ENCODE results near the gene TAF11.
"Not testable (repeated sequence)": the region's sequence is repeated elsewhere in the genome, so short reads cannot be mapped to it uniquely, and the experiment has no call there.

The TAF11 gene

DNA sequence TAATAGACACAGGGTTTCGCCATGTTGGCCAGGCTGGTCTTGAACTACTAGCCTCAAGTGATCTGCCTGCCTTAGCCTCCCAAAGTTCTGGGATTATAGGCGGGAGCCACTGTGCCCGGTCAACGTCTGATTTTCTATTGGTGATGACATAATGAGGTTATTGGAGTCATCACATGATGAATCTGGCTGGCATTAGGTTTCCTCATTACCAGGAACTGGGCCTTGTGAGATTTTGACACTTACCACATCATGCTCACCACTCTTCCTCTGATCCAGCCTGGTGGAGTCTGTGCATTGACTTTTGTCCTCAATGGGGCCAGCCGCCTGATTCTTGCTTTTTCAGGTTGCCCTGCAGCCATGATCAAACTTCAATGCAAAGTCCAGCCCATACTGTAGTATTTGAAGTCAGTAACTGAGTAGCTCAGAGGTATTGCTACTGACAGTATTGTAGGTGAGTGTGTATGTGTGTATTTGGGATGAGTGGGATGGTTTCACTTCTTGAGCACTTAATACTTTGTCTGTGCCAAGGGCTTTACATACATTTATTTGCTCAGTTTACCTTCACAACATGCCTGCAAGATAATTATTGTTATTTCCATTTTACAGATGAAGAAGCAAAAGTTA lies 17.3 kb upstream of the TAF11 start:
- DNase-seq = no peak

DNA sequence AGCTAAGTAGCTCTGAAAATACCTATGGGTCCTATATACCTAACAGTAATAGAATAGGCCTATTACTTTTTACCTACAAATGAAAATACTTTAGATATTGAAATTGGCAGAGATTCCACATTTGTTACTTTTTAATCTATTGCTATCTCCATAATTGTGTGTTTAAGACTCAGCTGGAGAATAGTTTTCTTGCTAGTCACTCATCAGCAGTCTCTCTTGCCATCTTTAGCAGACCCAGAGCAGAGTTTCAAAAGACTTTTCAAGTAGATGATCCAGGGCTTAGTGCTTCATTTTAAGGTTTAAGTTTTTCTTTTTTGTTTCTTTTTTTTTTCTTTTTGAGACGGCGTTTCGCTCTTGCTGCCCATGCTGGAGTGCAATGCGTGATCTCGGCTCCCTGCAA lies 14.1 kb upstream of the TAF11 start:
- DNase-seq = no peak

DNA sequence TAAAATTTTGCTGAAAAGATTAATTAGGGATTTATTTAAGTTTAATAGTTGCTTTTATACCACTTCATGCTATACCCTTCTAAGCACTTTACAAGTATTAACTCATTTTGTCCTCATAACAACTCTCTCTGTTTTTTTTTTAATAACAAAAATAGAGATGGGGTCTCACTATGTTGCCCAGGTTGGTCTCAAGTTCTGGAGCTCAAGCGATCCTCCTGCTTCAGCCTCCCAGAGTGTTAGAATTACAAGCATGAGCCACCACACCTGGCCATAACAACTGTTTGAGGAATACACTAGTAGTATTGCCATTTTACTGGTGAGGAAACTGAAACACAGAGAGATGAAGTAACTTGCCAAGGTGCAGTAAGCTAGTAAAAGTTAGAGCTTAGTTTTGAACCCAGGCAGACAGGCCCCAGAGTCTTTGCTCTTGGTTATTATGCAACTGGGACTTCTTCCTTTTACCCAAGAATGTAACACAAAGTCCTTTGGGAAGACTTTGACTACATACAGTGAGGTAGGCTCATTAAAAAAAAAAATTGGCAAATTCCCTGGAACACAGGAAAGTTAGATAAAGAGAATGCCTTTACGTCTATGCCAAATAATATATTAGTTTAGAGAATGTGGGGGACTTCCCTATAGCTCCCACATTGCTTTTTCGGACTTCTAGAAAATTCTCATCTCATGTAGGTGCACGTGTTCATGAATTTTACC lies 12.6 kb upstream of the TAF11 start:
- DNase-seq = no peak

DNA sequence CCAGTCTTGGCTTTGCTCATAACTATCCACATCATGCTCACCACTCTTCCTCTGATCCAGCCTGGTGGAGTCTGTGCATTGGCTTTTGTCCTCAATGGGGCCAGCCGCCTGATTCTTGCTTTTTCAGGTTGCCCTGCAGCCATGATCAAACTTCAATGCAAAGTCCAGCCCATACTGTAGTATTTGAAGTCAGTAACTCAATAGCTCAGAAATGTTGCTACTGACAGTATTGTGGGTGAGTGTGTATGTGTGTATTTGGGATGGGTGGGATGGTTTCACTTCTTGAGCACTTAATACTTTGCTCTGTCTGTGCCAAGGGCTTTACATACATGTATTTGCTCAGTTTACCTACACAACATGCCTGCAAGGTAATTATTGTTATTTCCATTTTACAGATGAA lies 11.9 kb upstream of the TAF11 start:
- DNase-seq = not testable (repeated sequence)

DNA sequence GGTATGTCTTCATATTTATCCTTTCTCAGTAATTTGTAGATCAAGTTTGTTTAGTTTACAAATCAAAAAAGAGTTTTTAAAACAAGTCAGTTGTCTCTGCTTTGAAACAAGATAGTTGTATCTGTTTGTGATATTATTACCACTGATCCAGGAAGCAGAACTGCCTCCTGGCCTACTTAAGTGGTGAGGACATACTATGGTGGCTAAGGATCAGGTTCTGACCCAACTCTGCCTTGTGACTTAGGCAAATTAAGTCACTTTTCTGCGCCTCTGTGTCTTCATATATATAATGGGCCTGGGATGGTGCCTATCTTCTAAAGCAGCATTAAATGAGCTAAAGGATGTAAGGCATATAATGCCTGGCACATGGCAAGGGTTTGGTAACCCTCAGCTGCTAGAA lies 9.9 kb upstream of the TAF11 start:
- DNase-seq = no peak

DNA sequence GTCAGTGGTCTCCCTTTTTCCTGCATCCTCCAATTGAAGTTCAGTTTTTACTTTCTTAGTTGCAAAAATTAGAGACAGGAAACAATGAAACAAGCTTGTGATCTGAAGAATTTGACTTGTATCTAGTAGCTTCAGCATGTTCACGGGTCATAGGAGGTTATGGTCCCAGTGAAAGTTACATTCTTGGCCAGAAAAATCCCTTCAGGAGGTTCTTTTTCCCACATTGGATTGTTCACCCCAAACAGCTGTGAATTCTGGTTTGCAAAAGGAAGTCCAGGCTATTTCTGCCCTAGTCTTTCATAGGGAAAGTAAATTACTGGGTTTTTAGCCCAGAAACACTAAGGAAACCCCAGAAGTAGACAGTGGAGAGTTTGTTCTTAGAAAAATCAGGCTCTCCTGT lies 9.3 kb upstream of the TAF11 start:
- no peak for DNase-seq

DNA sequence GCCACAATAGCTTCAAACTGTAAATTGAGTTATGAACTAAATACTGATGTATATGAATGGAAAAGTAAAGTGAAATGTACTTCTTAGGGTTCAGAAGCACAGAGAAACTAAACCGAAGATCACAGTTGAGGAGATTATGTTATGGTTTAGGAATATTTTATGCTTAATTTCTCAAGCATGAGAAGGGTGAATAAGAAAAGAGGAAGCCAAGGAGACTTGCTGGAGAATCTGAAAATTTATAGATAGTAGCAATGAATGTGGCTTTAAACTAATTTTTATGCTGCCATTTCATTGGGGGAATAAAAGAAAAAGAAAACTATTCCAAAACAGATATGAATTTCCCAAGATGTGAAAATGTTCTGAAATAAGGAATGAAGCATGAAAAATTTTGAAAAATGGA lies 6.9 kb upstream of the TAF11 start:
- no peak for DNase-seq

DNA sequence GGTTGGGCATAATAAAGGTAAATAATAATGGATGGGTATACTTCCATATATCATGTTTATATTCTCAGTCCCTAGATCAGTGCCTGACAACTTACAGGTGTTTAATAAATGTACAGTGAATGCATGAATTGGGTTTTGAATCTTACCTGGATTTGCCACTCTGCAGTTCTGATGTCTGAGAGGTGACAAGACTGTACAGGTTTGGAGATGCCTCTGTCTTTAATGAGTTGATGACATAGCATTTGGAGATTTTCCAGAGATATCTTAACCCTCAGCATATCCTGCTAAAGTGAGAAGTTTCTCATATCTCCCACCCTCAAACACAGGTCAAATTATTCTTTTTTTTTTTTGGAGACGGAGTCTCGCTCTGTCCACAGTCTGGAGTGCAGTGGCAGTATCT lies 3.5 kb upstream of the TAF11 start:
- no peak for DNase-seq

DNA sequence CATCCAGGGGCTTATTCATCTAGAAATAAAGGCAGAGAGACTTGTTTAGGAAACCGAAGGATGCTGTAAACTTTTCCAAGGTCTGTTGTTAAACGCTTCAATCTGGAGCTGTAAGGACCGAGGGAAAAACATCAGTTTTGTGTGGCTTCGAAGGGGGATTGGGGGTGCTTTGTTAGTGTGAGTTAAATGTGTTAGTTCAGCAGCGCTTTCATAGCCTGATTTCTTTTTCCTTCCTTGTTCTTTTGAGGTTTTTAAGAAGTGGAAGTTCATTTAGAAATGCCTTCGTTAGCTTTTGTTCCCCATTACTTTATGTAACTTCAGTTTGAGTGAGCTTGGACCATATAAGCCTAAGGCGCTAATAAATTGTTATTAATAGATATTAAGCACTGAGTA lies 2.7 kb upstream of the TAF11 start:
- no peak for DNase-seq

DNA sequence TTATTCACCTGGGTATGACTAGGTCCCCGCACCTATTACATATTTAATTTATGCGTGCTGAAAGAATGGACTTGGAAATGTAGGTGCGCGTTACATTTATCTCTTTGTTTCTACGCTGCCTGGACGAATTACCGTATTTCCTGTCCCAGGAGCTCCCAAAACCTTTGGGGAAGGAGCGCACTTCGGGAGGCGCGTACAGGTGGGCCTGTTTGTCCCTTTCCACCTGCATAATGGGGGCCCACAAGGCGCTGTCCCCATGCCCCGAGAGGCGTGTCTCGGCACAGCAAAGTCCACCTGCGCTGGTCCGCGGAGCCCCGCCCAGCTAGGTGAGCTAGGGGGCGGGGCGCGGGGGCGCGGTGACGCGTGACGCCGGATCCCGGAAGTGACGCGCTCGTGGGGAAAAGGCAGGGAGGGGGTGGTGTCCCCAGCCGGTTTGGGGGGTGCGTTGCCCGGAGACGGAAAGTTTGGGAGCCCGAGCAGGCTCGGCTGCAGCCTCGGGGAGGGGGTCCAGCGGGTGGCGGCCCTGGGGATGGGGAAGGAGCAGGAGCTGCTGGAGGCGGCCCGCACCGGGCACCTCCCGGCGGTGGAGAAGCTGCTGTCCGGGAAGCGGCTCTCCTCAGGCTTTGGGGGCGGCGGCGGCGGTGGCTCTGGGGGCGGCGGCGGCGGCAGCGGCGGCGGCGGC lies 1.2 kb upstream of the TAF11 start, which contains the start of gene ANKS1A:
Gene ANKS1A (plus strand): TSS at position 382 of the 682 bp plus-strand sequence. CDS start 148 bp downstream, at position 530.
- peak; percentile 12 for DNase-seq

DNA sequence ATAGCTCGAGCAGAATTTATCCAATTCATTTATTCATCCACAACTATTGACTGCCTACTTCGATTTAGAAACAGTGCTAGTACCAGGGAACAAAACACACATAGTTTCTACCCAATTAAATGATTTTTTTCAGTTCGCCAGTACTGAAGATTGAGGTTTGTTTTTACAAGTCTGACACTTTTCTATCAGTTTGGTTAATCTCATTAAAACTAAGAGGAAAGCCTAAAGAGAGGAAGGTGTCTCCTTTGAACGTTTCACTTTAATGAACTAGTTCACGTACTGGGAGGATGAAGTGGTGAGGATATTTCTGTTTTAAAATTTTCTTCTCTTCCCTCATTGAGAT lies 643 bp upstream of the TAF11 start:
- DNase-seq = no peak

DNA sequence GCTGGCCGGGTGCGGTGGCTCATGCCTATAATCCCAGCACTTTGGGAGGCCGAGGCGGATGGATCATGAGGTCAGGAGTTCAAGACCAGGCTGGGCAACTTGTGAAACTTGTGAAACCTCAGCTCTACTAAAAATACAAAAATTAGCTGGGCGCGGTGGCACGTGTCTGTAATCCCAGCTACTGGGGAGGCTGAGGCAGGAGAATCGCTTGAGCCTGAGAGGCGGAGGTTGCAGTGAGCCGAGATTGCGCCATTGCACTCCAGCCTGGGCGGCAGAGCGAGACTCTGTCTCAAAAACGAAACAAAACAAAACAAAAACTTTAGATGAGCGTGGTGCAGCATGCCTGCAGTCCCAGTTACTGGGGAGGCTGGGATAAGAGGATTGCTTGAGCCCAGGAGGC lies 2.0 kb downstream of the TAF11 start:
- not testable (repeated sequence) for DNase-seq

DNA sequence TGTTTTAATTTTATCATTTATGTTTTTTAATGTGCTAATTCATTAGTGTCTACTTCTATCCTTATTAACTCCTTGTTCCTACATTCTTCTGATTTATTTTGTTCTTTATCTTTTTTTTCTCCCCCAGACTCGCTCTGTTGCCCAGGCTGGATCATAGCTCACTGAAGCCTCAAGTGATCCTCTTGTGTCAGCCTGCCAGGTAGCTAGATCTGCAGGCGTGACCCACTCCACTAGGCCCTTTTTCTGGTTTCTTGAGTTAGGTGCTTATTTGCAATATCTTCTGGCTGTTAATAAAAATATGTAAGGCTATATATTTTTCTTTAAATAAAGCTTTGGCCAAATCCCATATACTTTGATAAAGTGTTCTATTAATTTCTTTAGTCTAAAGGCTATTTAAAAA lies 2.8 kb downstream of the TAF11 start:
- DNase-seq = no peak

DNA sequence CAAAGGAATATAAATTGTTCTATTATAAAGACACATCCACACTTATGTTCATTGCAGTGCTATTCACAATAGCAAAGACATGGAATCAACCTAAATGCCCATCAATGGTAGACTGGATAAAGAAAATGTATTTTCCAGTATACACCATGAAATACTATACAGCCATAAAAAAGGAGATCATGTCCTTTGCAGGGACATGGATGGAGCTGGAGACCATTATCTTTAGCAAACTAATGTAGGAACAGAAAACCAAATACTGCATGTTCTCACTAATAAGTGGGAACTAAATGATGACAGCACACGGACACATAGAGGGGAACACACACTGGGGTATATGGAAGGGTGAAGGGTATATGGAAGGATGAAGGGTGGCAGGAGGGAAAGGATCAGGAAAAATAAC lies 3.8 kb downstream of the TAF11 start:
- DNase-seq = not testable (repeated sequence)

DNA sequence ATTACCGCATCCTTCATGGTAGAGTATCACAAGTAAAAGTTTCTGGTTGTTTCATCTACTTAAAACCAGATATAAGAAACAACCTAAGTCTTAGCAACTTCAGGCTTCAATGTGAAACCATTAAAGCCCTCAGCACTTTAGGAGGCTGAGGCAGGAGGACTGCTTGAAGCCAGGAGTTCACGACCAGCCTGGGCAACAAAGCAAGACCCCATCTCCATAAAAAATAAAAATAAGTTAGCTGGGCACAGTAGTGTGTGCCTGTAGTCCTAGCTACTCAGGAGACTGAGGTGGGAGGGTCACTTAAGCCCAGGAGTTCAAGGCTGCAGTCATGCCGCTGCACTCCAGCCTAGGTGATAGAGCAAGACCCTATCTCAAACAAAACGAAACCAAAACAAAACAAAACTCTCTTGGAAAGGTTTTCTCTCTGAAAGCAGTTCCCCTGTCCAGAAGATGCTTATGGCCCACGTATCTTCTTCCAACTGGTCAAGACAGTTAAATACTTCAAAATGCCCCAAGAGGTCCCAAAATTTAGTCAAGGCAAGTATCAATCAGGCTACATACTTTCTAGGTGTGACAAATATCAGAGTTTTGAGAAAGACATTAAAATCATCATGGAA lies 9.9 kb downstream of the TAF11 start:
- no peak for DNase-seq

DNA sequence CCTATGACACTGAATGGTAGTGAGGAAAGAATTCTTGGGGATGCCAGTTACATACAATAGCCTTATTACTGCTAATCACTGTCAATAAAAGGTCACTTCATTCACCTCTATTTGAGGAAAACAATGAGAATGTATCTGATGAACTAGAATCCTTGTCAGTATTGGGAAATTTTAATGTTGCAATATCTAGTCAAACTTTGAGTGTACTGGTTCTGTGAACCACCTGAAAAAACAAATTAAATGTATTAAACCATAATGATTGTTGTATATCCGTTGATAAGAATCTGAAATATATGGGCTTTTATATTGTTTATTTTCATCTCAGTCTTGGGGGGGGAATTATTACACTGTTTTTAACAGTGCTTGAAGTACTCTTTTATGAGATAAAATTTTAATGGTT lies 10.6 kb downstream of the TAF11 start:
- DNase-seq = no peak

DNA sequence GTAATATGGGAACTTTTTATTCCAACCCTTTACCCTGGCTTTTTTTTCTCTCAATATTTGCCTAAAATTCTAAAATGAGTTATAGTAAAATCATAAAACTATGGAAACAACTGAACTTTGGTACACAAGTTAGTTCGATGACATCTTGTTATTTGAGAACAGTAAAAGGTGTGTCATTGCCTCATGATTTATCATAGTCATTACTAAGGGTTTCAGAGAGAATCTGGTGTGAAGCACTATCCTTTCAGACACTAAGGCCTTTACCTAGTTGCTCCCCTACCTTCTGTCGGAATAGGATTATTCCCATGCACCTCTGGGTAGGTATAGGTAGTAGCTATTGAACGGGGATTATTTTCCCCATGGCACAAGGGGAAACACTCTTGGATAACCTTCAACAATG lies 11.4 kb downstream of the TAF11 start:
- DNase-seq = no peak

DNA sequence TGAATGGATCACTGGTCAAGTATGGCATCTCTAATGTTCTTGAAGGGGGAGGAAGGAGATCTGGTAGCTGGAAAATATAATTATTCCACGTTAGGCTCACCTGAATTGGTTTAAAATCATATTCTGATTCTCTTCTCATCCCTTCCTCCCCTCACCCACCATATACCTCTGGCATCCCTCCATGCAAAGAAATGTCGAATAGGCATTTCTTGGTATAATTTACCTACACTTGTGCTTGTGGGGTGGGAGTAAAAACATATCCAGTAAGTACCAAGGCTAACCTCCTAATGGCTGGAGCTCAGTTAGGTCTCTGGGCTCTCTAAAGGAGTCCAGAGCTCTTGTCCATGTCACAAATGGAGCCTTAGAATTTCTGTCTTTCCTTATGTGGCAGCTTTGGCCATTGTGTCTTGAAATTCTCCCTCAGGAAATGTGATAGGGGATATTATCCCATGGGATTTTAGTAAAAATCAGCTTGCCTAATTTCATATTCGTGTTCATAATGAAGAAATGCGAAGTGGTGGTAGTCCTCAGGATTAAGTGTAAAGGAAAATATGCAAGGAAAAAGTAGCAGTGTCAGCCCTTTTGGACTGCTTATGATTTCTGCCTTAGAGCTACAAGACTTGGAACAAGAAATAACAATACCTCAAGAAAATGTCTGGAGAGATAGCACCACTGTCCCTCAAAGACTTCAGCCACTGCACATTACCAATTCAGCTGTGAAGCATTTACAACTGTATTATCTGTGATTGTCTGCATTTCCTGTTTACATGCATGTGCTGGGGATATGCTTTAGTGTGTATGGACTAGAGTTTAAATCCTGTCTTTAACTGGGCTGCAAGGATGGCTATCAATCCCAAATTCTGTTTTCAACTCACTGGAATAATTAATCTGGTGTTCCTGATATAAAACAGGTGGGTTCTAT lies 12.3 kb downstream of the TAF11 start:
- DNase-seq = no peak

DNA sequence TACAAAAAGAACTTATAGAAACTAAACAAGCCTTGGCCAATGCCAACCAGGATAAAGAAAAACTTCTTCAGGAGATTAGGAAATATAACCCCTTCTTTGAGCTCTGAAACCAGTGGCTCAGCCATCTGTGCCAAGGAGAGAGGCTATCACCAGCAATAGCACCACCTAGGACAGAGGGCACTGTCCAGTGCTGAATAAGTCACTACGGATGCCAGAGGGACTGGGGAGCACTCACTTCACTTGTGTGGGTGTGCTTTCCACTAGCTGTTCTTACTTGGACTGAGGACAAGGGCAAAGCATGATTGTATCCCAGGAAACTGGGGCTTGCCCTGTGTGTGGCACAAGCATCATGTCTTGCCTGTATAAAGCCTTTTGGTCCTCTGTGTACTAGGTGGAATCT lies 15.5 kb downstream of the TAF11 start:
- no peak for DNase-seq

DNA sequence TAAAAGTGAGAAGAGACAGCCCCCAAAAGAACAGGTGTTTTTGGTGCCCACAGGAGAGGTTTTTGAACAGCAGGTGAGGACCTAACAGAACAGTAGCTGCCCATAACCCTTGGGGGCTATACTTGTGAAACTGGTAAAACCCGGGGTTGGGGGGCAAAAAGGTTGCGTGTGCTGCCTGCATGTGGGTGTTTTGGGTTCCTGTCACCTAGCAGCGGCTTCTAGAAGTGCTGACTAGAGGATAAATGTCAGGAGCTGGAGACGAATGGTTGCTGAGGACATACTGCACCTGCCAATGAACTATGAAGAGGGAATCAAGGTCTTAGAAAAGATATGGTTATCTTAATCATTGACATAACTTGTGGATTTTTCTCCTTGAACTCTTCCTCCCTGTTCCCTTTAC lies 16.0 kb downstream of the TAF11 start:
- DNase-seq = no peak

DNA sequence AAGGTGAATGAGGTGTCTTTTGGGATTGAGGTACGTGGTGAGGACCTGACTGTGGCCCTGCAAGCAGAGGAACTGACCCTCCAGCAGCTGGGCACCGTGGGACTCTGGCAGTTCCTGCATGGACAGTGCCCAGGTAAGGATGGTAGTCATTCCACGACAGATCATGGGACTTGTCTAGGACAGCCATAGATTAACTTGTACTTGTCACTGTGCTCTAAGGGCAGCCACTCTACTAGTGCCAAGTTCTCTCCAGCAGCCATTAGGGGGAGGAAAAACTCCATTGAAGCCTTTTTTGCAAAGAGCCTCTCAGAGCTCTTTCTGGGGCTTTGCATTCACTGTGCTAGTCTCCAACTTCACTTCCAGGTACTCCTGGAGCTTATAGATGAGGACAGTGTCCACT lies 20.4 kb downstream of the TAF11 start:
- DNase-seq = no peak

DNA sequence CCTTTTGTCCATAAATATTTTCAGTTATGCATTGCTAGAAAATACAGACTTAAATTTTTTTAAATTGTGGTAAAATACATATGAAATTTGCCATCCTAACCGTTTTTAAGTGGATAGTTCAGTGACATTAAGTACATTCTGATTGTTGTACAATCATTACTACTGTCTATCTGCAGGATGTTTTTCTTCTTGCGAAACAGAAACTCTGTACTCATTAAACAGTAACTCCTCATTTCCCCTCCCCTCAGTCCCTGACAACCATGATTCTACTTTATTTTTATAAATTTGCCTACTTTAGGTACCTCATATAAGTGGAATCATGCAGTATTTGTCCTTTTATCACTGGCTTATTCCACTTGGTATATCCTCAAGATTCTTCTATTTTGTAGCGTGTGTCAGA lies 21.3 kb downstream of the TAF11 start:
- DNase-seq = no peak

DNA sequence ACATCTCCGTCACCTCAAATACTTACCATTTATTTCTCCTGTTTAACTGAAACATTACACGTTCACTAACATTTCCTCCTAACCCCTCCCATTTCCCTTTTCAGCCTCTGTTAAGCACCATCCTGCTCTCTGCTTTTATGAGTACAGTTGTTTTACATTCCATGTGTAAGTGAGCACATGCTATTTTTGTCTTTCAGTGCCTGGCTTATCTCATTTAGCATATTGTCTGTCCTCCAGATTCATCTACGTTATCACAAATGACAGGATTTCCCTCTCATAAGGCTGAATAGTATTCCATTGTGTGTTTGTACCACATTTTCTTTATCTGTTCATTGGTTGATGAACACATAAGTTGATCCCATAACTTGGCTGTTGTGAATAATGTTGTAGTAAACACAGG lies 22.7 kb downstream of the TAF11 start:
- DNase-seq = no peak

Data from DMS 273 treated with DMSO at 0.1 percent for 48 hours (cell line).